ENCODE data around the gene FAM53B. TPM values are rescaled to one million over a fixed set of nuclear protein-coding genes. Genes with fewer than 3 reads are reported as not detected.

The FAM53B gene
- total RNA-seq, 1 experiment from 2014 or later: 14.9 TPM

DNA sequence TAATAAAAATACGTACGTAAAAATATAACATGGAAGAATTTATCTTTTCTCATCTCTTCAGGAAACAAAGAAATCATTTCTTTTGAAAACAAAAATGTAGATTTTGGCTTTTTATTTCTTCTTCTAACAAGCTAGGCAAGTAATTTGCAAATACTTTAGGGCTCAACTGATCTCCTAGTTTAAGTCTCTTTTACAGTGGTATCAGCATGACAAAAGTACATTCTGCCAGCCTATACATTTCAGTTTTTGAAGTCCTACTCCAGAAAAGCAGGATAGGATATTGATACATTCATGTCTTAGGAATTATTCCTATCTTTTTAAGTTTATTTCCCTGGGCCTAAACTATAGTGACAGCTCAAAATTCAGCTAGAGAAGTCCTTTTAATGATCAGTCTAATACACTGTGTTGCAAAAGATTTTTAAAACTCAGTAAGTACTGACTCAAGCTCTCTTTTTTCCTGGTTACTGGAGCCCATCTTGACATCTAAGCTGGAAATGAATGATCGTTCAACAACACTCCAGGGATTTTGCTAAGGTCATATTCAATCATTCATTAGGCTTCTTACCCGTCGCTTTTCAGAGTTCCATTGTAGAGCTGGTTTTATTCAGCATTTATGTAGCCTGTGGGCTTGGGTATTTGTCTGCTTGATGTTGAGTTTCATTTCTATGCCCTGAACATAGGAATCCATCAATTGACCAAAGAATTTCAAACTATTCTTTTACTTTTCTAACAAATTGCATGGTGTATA, 12.2 kb upstream of the FAM53B start:
- TF ChIP-seq, protein P1, sequence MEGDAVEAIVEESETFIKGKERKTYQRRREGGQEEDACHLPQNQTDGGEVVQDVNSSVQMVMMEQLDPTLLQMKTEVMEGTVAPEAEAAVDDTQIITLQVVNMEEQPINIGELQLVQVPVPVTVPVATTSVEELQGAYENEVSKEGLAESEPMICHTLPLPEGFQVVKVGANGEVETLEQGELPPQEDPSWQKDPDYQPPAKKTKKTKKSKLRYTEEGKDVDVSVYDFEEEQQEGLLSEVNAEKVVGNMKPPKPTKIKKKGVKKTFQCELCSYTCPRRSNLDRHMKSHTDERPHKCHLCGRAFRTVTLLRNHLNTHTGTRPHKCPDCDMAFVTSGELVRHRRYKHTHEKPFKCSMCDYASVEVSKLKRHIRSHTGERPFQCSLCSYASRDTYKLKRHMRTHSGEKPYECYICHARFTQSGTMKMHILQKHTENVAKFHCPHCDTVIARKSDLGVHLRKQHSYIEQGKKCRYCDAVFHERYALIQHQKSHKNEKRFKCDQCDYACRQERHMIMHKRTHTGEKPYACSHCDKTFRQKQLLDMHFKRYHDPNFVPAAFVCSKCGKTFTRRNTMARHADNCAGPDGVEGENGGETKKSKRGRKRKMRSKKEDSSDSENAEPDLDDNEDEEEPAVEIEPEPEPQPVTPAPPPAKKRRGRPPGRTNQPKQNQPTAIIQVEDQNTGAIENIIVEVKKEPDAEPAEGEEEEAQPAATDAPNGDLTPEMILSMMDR (IDR thresholded peaks at IDR 0.05; ENCODE audit: unreplicated experiment): no peak
- H3K4me1 Mint-ChIP-seq (ENCODE audit: insufficient read depth, unreplicated experiment): no peaks in the 10 kb centered on the region
- DNase-seq (ENCODE audit: unreplicated experiment): no peak
- H3K4me3 Mint-ChIP-seq (ENCODE audit: unreplicated experiment): no peak overlapping the region
- no peaks in the 10 kb centered on the region for H3K9me3 Mint-ChIP-seq (ENCODE audit: unreplicated experiment)
- no peaks in the 10 kb centered on the region for H3K27me3 Mint-ChIP-seq (ENCODE audit: insufficient read depth, unreplicated experiment)
- intact Hi-C loops (cut with micrococcal nuclease): no loop called here
- no peak overlapping the region for H3K27ac Mint-ChIP-seq (ENCODE audit: low read depth, unreplicated experiment)
- no TSS peak for BruUV-seq (replicated peaks)
- ChIA-PET POLR2A (interaction anchor here (0.9 to 1.8 kb wide), 4 partner anchors 10 to 226 kb away, joined by 3 to 8 read pairs (median 4); partner anchors contain the start of gene EEF1AKMT2), CTCF (interaction anchor here (0.5 to 2.4 kb wide), 9 partner anchors 9 to 434 kb away, joined by 3 to 13 read pairs (median 3); no protein-coding TSS in a partner anchor)
- peaks cover 44% of the 10 kb centered on the region for H3K36me3 Mint-ChIP-seq (ENCODE audit: insufficient read depth, unreplicated experiment)

DNA sequence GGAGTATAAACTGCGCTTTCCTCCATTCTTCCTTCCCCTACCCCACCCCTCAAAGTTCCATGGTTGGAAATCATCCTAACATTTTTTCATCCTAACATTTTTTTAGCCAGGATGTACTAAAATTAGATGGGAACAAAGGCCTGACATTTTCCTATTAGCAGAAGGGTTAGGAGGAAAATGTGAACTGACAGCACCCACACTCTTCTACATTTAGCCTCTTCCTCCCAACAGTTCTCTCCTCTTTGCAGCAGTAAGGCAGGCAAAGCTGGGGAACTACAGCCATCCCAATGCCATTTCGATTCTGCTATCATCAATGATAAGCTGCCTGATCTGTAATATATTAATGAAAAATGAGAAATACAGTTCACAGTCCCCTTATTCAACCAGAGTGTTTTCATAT, 11.4 kb upstream of the FAM53B start:
- Mint-ChIP-seq H3K27ac (ENCODE audit: low read depth, unreplicated experiment) (no peak overlapping the region), H3K36me3 (ENCODE audit: insufficient read depth, unreplicated experiment) (peaks cover 44% of the 10 kb centered on the region), H3K4me1 (ENCODE audit: insufficient read depth, unreplicated experiment) (no peaks in the 10 kb centered on the region), H3K9me3 (ENCODE audit: unreplicated experiment) (no peaks in the 10 kb centered on the region), H3K4me3 (ENCODE audit: unreplicated experiment) (no peak overlapping the region), H3K27me3 (ENCODE audit: insufficient read depth, unreplicated experiment) (no peaks in the 10 kb centered on the region)
- intact Hi-C loops (cut with micrococcal nuclease): no loop called here
- ChIA-PET POLR2A (interaction anchor here (0.7 to 1.8 kb wide), 3 partner anchors 9 to 11 kb away, joined by 4 to 8 read pairs (median 6); no protein-coding TSS in a partner anchor), CTCF (interaction anchor here (2.4 kb wide), 1 partner anchor 9 kb away, joined by 13 read pairs; no protein-coding TSS in a partner anchor)
- no peak for DNase-seq (ENCODE audit: unreplicated experiment)
- no TSS peak for BruUV-seq (replicated peaks)
- TF ChIP-seq, protein P1 (IDR thresholded peaks at IDR 0.05; ENCODE audit: unreplicated experiment): no peak

DNA sequence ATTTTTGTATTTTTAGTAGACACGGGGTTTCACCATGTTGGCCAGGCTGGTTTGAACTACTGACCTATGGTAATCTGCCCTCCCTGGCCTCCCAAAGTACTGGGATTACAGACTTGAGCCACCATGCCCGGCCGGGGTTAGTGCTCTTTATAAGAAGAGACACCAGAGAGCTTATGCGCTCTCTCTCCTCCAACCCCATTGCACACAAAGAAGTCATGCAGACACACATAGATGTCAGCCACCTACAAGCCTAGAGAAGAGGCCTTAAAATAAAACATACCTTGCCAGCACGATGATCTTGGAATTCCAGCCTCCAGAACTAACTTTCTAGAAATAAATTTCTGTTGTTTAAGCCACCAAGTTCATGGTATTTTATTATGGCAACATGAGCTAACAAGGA, 10.0 kb upstream of the FAM53B start:
- no peak overlapping the region for H3K4me3 Mint-ChIP-seq (ENCODE audit: unreplicated experiment)
- CTCF ChIA-PET: interaction anchor here (2.2 kb wide), 1 partner anchor 9 kb away, joined by 11 read pairs; the partner anchor contains the start of gene FAM53B
- H3K36me3 Mint-ChIP-seq (ENCODE audit: insufficient read depth, unreplicated experiment): peaks cover 40% of the 10 kb centered on the region
- H3K9me3 Mint-ChIP-seq (ENCODE audit: unreplicated experiment): no peaks in the 10 kb centered on the region
- H3K27ac Mint-ChIP-seq (ENCODE audit: low read depth, unreplicated experiment): no peak overlapping the region
- DNase-seq (ENCODE audit: unreplicated experiment): no peak
- intact Hi-C loops (cut with micrococcal nuclease): no loop called here
- POLR2A ChIA-PET: interaction anchor here (1.3 kb wide), 1 partner anchor 13 kb away, joined by 3 read pairs; no protein-coding TSS in a partner anchor
- BruUV-seq (replicated peaks): no TSS peak
- H3K4me1 Mint-ChIP-seq (ENCODE audit: insufficient read depth, unreplicated experiment): no peaks in the 10 kb centered on the region
- no peaks in the 10 kb centered on the region for H3K27me3 Mint-ChIP-seq (ENCODE audit: insufficient read depth, unreplicated experiment)
- TF ChIP-seq, protein P1 (IDR thresholded peaks at IDR 0.05; ENCODE audit: unreplicated experiment): no peak

DNA sequence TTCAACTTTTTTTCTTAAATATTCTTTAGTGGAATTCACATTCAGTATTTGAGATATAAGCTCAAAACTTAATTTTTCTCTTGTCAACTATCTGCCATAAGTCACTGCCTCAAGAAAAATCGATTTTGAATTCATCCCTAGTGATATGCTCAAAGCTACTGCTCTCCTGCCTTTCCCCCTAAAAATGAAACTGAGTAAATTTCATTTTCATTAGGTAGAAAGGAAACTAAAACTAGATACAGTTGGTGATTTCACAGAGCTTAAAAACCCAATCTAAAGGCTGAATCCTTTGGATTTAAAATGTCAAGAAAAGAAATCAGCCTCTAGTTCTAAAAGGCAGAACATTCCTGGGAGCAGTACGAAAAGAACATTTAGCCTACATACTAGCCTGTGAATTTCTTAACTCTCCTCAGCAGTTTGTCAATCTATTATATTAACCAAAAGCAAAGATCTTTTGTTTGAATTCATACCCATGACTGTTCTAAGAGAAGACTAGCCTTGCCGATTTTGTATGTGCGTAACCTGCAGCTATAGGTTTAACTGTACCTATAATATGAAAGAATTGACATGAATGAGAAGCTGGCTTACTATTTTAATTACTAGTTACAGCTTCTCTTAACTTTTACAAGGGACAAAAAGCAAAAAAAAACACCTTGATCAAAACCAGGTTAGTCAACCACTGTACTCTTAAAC, 4.9 kb upstream of the FAM53B start:
- CTCF ChIA-PET: interaction anchor here (0.6 to 5.8 kb wide), 6 partner anchors 8 to 345 kb away, joined by 3 to 42 read pairs (median 4); no protein-coding TSS in a partner anchor
- Mint-ChIP-seq H3K27ac (ENCODE audit: low read depth, unreplicated experiment) (no peak overlapping the region), H3K36me3 (ENCODE audit: insufficient read depth, unreplicated experiment) (peaks cover 44% of the 10 kb centered on the region), H3K9me3 (ENCODE audit: unreplicated experiment) (no peaks in the 10 kb centered on the region), H3K4me1 (ENCODE audit: insufficient read depth, unreplicated experiment) (peaks cover 11% of the 10 kb centered on the region), H3K4me3 (ENCODE audit: unreplicated experiment) (no peak overlapping the region), H3K27me3 (ENCODE audit: insufficient read depth, unreplicated experiment) (no peaks in the 10 kb centered on the region)
- intact Hi-C loops (cut with micrococcal nuclease): no loop called here
- TF ChIP-seq, protein P1 (IDR thresholded peaks at IDR 0.05; ENCODE audit: unreplicated experiment): no peak
- no TSS peak for BruUV-seq (replicated peaks)
- no peak for DNase-seq (ENCODE audit: unreplicated experiment)
- POLR2A ChIA-PET: interaction anchor here (0.9 to 2.2 kb wide), 5 partner anchors 13 to 53 kb away, joined by 3 to 12 read pairs (median 3); partner anchors contain the start of genes ABRAXAS2 and EEF1AKMT2

Data from MCF 10A (cell line).